GM21515 (cell line): ENCODE data around the gene C11orf87.

Experiments
- ATAC-seq: cut with Tn5 transposase; IDR thresholded peaks from one replicate; pipeline ENCODE4 v1.9.1; 2021; ENCODE audit not compliant: unreplicated experiment

C11orf87 gene

GRCh38 chr11:109439684-109440083, 17.7 kb downstream of the C11orf87 start:
- ATAC-seq, result no peak

- no peak for ATAC-seq
Measured at GRCh38 chr11:109443052-109443451, 21.1 kb downstream of the C11orf87 start.

- no peak for ATAC-seq
Measured at GRCh38 chr11:109454857-109455256, 32.9 kb downstream of the C11orf87 start.
